ENCODE measurements around the gene CIITA. TPM values are rescaled to one million over a fixed set of nuclear protein-coding genes. Genes with fewer than 3 reads are reported as not detected.

The CIITA gene
- total RNA-seq, 1 experiment from 2014 or later, result not detected

- Histone ChIP-seq H3K27ac (ENCODE audit: insufficient read length, low read depth, low read length) (no peak overlapping the region), H3K79me2 (ENCODE audit: insufficient read depth, low read length) (no peaks in the 10 kb centered on the region), H3K4ac (ENCODE audit: low read depth, low read length) (no peak overlapping the region), H3K14ac (ENCODE audit: insufficient read depth, low read length) (no peak overlapping the region), H4K20me1 (ENCODE audit: control insufficient read depth, insufficient read depth, insufficient read length) (no peaks in the 10 kb centered on the region), H3K56ac (ENCODE audit: insufficient read length, low read depth, low read length) (no peak overlapping the region), H3K23me2 (ENCODE audit: insufficient read length, low read depth, low read length, poor library complexity, severe bottlenecking) (peaks cover 3% of the 10 kb centered on the region), H3K79me1 (ENCODE audit: insufficient read depth, low read depth, low read length, poor library complexity, severe bottlenecking) (no peaks in the 10 kb centered on the region), H3K9me3 (ENCODE audit: control insufficient read depth, low read depth, low read length) (no peaks in the 10 kb centered on the region), H4K8ac (replicated peaks; ENCODE audit: insufficient read length, low read depth, low read length) (no peak overlapping the region), H4K91ac (ENCODE audit: insufficient read length, low read depth, low read length) (no peak overlapping the region), H2BK15ac (ENCODE audit: low read depth, low read length) (no peak overlapping the region), H3K9ac (ENCODE audit: extremely low read depth, insufficient read length, low read length) (no peak overlapping the region), H2BK12ac (ENCODE audit: insufficient read length, low read depth, low read length) (no peak overlapping the region), H4K5ac (ENCODE audit: insufficient read length, low read depth, low read length) (no peak overlapping the region), H3K4me1 (ENCODE audit: insufficient read depth, low read length) (no peaks in the 10 kb centered on the region), H3T11ph (ENCODE audit: low read length) (no peak overlapping the region), H2AK5ac (ENCODE audit: insufficient read length, low read length) (no peak overlapping the region), H2BK120ac (ENCODE audit: low read depth, low read length, poor library complexity, severe bottlenecking) (no peak overlapping the region), H2AFZ (ENCODE audit: low read length) (no peak overlapping the region), H3K23ac (ENCODE audit: insufficient read length, low read depth, low read length) (no peak overlapping the region), H3K4me2 (ENCODE audit: insufficient read depth, insufficient read length, low read length) (no peak overlapping the region), H2BK5ac (ENCODE audit: insufficient read length, low read length) (no peak overlapping the region), H3K18ac (ENCODE audit: insufficient read length, low read depth, low read length) (no peak overlapping the region), H3K27me3 (ENCODE audit: insufficient read depth, low read length) (no peaks in the 10 kb centered on the region), H2BK20ac (ENCODE audit: low read depth, low read length, poor library complexity, severe bottlenecking) (no peak overlapping the region)
- H3K36me3 Mint-ChIP-seq (ENCODE audit: insufficient read depth in 1 of 3, low read depth in 3 of 3), result no peaks in the 10 kb centered on the region
- H3K4me1 Mint-ChIP-seq, result peaks cover 8 to 10% of the 10 kb centered on the region in 2 experiments
- no peak overlapping the region for H3K4me3 Mint-ChIP-seq
- peak overlapping the region in 1 of 3 experiments; percentile 15; a peak in 1 of 7 replicates for H3K27ac Mint-ChIP-seq
- no peak for TF ChIP-seq CTCF (conservative IDR thresholded peaks at IDR 0.05)
- H3K27me3 Mint-ChIP-seq (ENCODE audit: low read depth), result peaks cover 10% of the 10 kb centered on the region
- no peak for DNase-seq
- no CpG with 5 or more reads among the region's 1 CpG for WGBS (ENCODE audit: extremely low coverage, insufficient read length, low lambda C conversion rate)
- H3K9me3 Mint-ChIP-seq, result peaks cover 0 to 3% of the 10 kb centered on the region in 2 experiments; a peak in 1 of 5 replicates
Measured at GRCh38 chr16:10834766-10835165, 42.2 kb upstream of the CIITA start.
